Activated naive CD4-positive, alpha-beta T cell treated with anti-CD3 and anti-CD28 coated beads for 36 hours (primary cell): ENCODE results near the gene BASP1. TPM values are rescaled to one million over a fixed set of nuclear protein-coding genes. Genes with fewer than 3 reads are reported as not detected.
"Not testable (repeated sequence)": the region's sequence is repeated elsewhere in the genome, so short reads cannot be mapped to it uniquely, and the experiment has no call there.

ENCODE experiments used
- CTCF ChIA-PET: fragments of 350-600 bp; sonication (Branson Sonifier 250); formaldehyde crosslinking; loops from one replicate; lab custom pipeline; 2021; ENCODE audit warnings: antibody characterized with exemption; lab: Charles Lee
- DNase-seq: peaks from one replicate; pipeline ENCODE4 v3.0.0-alpha.2; 2020
- H3K27ac Mint-ChIP-seq: one replicate; pipeline ENCODE4 v1.8.0; 2021; ENCODE audit warnings: mild to moderate bottlenecking, mixed read lengths
- H3K27me3 Mint-ChIP-seq: one replicate; pipeline ENCODE4 v1.8.0; 2021; ENCODE audit warnings: low read depth, mixed read lengths
- H3K36me3 Mint-ChIP-seq: one replicate; pipeline ENCODE4 v1.8.0; 2021; ENCODE audit warnings: low read depth, mixed read lengths
- H3K4me1 Mint-ChIP-seq: one replicate; pipeline ENCODE4 v1.8.0; 2021; ENCODE audit warnings: low read depth, mixed read lengths
- H3K4me3 Mint-ChIP-seq: one replicate; pipeline ENCODE4 v1.8.0; 2021; ENCODE audit warnings: mild to moderate bottlenecking, moderate library complexity, mixed read lengths
- H3K9me3 Mint-ChIP-seq: one replicate; pipeline ENCODE4 v1.8.0; 2021; ENCODE audit warnings: mixed read lengths
- intact Hi-C: fragments of 100-400 bp; cut with micrococcal nuclease; formaldehyde crosslinking; loops from one replicate; pipeline ENCODE4 v1.15.1; 2023
- total RNA-seq, 2 experiments: library from RNA; stranded (reverse); gene quantifications; one replicate each; pipeline ENCODE4 v1.2.3, GENCODE V29; 2021

BASP1 gene
- total RNA-seq, 2 experiments from 2014 or later: 0.62 to 0.94 TPM

DNA sequence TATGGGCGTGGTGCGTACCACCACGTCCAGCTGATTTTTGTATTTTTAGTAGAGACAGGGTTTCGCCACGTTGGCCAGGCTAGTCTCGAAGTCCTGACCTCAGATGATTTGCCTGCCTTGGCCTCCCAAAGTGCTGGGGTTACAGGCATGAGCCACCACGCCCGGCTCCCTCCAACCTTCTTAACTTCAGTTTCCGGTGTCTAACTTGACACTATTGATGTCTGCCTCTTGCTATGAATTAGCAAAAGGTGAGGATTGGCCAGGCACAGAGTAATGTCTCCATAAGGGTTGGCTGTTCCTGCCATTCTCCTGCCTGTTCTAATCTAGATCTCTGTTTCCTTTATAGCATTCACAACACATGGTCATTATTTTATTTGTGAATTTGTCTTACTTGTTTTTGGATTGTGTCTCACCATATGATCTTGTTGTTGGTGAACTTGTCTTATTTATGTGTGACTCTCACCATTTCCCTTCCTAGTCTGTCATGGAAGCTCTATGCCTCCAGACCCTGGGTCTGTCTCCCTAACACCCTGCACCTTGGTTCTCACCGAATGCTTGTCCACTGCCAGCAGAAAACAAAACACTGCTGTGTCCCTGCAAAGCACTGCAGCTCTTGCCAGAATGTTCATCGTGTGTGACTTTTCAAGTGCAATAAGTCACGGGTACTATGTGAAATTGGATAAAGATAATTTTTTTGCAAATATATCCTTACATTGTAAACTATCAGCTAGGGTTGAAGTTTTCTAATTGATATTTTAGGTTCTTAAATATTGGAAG is 26.0 kb downstream of the BASP1 start:
- Mint-ChIP-seq H3K36me3 (no peaks in the 10 kb centered on the region), H3K9me3 (no peaks in the 10 kb centered on the region), H3K4me3 (no peak overlapping the region), H3K4me1 (no peaks in the 10 kb centered on the region), H3K27ac (no peak overlapping the region), H3K27me3 (no peaks in the 10 kb centered on the region)
- CTCF ChIA-PET: no interaction called here
- intact Hi-C loops: no loop called here
- no peak for DNase-seq

DNA sequence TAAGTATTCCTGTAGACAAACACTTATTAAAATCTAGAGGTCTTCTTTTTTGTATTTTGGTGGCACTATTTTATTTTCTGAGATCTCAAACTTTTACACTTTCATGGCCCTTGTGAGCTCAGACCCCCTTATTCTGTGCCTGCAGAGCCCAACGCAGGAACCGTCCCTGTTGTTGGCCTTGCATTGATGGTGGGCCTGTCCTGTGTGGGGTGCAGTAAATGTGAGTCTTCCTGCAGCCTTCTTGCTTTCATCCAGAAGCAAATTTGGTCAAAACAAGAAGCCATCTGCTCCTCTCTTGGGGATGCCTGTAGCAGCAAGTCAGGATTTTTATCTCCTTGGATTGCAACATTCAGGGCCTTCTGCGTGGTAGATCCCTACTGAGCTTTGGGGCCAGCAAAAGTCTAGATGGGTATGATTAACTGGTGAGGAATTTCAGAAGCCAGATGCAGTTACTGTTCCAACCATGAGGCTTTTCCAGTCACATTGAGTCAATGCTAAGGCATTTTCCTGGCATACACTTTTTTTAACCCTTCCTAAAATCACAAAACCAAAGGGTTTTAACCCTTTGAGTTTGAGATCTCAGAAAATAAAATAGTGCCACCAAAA is 31.7 kb downstream of the BASP1 start:
- no peak overlapping the region for H3K27ac Mint-ChIP-seq
- H3K4me1 Mint-ChIP-seq: no peaks in the 10 kb centered on the region
- no peaks in the 10 kb centered on the region for H3K36me3 Mint-ChIP-seq
- CTCF ChIA-PET: no interaction called here
- intact Hi-C loops: no loop called here
- no peaks in the 10 kb centered on the region for H3K9me3 Mint-ChIP-seq
- no peaks in the 10 kb centered on the region for H3K27me3 Mint-ChIP-seq
- no peak for DNase-seq
- H3K4me3 Mint-ChIP-seq: no peak overlapping the region

- H3K27me3 Mint-ChIP-seq, intact Hi-C loops, H3K4me1 Mint-ChIP-seq, H3K4me3 Mint-ChIP-seq, H3K27ac Mint-ChIP-seq, CTCF ChIA-PET, DNase-seq, H3K9me3 Mint-ChIP-seq, H3K36me3 Mint-ChIP-seq: not testable (repeated sequence)
Measured at GRCh38 chr5:17249841-17250240, 32.4 kb downstream of the BASP1 start.

GRCh38 chr5:17252543-17252942 is 35.1 kb downstream of the BASP1 start:
- no peak overlapping the region for H3K27ac Mint-ChIP-seq
- H3K4me1 Mint-ChIP-seq: no peaks in the 10 kb centered on the region
- CTCF ChIA-PET: interaction anchor here (1.3 kb wide), 1 partner anchor 36 kb away, joined by 3 read pairs; no protein-coding TSS in a partner anchor
- H3K27me3 Mint-ChIP-seq: no peaks in the 10 kb centered on the region
- no peaks in the 10 kb centered on the region for H3K36me3 Mint-ChIP-seq
- intact Hi-C loops: no loop called here
- H3K9me3 Mint-ChIP-seq: no peaks in the 10 kb centered on the region
- H3K4me3 Mint-ChIP-seq: no peak overlapping the region
- no peak for DNase-seq

- Mint-ChIP-seq H3K9me3 (peaks cover 5% of the 10 kb centered on the region), H3K4me3 (no peak overlapping the region), H3K27me3 (no peaks in the 10 kb centered on the region), H3K27ac (no peak overlapping the region), H3K36me3 (no peaks in the 10 kb centered on the region), H3K4me1 (no peaks in the 10 kb centered on the region)
- CTCF ChIA-PET: interaction anchor here (1.6 kb wide), 1 partner anchor 1058 kb away, joined by 4 read pairs; no protein-coding TSS in a partner anchor
- intact Hi-C loops: no loop called here
- DNase-seq: no peak
Measured at GRCh38 chr5:17255471-17256021, 38.1 kb downstream of the BASP1 start.

- Mint-ChIP-seq H3K27me3 (no peaks in the 10 kb centered on the region), H3K4me3 (no peak overlapping the region), H3K27ac (no peak overlapping the region), H3K36me3 (no peaks in the 10 kb centered on the region), H3K4me1 (no peaks in the 10 kb centered on the region), H3K9me3 (peaks cover 5% of the 10 kb centered on the region)
- no peak for DNase-seq
- intact Hi-C loops: no loop called here
- CTCF ChIA-PET: no interaction called here
Measured at GRCh38 chr5:17256171-17256570, 38.7 kb downstream of the BASP1 start.

DNA sequence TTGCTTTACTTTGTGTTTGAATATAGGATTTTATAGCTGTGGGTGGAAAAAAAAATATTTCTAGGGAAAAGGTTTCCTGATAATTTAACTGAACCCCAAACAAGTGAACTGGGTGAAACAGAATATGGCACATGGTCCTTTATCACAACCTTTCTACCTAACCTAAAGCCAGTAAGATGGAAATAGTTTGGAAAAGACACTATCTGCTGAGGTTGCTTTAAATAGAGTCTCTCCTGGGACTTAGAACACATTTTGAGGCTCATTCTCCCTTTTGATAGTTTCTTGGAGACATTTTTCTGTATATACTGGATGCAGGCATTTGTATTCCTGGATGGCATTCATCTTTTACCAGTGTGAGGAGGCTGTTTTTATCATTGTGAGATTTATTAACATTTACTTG is 39.4 kb downstream of the BASP1 start:
- intact Hi-C loops: no loop called here
- no peak overlapping the region for H3K27ac Mint-ChIP-seq

DNA sequence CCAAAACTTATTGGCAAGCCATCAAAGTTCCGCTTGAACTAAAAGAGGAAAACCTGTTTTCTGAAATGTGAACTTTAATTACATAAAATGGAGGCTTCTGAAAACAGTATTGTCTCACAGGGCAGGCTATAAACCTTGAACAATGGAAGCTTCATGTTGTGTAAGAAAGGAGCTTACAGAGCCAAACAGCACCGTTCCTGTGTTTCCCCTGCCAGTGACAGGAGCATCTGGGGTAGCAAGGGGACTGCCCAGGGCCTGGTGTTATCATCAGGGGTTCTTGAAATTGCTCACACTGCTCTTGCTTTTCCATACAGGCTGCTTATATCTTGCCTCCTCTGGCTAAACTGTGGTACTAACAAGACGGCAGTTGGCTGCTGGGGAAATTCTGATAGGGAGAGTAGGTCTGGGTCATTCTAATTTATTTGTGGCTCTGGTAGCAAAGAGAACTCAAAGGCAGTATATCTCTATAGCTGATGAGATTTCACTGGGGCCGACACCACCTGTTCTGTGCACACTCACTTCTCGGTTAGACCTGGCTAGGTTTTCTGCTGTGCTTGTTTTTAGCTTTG is 40.4 kb downstream of the BASP1 start:
- H3K36me3 Mint-ChIP-seq: no peaks in the 10 kb centered on the region
- no peak overlapping the region for H3K27ac Mint-ChIP-seq
- no peaks in the 10 kb centered on the region for H3K27me3 Mint-ChIP-seq
- H3K4me1 Mint-ChIP-seq: no peaks in the 10 kb centered on the region
- H3K4me3 Mint-ChIP-seq: no peak overlapping the region
- DNase-seq: peak; percentile 7
- intact Hi-C loops: no loop called here
- H3K9me3 Mint-ChIP-seq: peaks cover 5% of the 10 kb centered on the region
- CTCF ChIA-PET: no interaction called here

More for the DNA sequence above, 39.4 kb downstream of the BASP1 start:
- Mint-ChIP-seq H3K36me3 (no peaks in the 10 kb centered on the region), H3K27me3 (no peaks in the 10 kb centered on the region), H3K9me3 (peaks cover 5% of the 10 kb centered on the region), H3K4me3 (no peak overlapping the region), H3K4me1 (no peaks in the 10 kb centered on the region)
- CTCF ChIA-PET: no interaction called here
- DNase-seq: no peak

DNA sequence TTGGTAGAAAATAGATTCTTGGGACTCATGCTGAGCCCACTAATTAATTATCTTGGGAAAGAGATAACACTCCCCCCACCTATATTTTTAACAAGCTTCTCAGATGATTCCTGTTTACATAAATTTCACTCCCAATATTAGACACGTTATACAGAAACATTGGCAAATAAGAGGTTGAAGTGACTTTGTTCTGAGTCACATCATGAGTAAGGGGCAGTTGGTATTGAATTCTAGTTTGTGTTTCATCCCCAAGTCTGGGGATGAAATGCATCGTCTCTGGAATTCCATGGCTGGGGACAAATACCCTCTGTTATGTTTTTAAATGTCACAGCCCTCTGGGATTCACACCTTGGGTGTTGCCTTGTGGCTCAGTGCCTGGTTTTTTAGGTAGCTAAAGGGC is 41.0 kb downstream of the BASP1 start:
- H3K9me3 Mint-ChIP-seq: peaks cover 5% of the 10 kb centered on the region
- intact Hi-C loops: no loop called here
- CTCF ChIA-PET: no interaction called here

GRCh38 chr5:17259012-17259411 is 41.6 kb downstream of the BASP1 start:
- intact Hi-C loops, DNase-seq, H3K36me3 Mint-ChIP-seq, H3K4me3 Mint-ChIP-seq, H3K9me3 Mint-ChIP-seq, H3K4me1 Mint-ChIP-seq, CTCF ChIA-PET, H3K27me3 Mint-ChIP-seq, H3K27ac Mint-ChIP-seq: not testable (repeated sequence)

More for the DNA sequence above, 41.0 kb downstream of the BASP1 start:
- H3K4me1 Mint-ChIP-seq: no peaks in the 10 kb centered on the region
- H3K4me3 Mint-ChIP-seq: no peak overlapping the region
- H3K27me3 Mint-ChIP-seq: no peaks in the 10 kb centered on the region
- DNase-seq: no peak
- H3K27ac Mint-ChIP-seq: no peak overlapping the region
- H3K36me3 Mint-ChIP-seq: no peaks in the 10 kb centered on the region

DNA sequence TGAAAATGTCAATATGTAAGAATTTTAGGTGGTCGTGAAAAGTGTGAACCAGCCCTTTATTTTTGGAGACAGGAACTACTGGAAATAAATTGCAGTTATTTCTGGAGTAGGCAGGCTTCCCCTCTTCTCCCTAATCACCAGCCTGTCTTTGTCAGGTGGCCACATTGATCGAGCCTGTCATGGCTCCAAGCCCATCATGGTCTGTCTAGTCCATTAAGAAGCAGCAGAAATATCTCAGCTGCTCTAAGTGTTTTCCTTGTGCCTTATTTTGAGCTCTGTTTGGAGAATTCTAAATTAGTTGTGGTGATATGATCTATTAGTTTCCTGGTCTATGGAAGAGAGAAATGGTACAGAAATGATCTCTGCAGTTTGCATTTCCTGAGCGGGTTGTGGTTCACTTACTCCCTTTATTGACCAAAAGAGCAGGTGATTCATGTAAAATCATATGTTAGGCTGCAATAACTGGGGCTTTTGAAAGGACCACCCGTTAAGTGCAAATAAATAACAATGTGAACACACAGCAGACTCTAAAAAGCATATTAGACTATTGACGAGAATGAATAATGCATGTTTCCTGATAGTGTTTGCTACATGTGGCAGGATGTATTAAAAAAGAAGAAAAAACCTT is 42.3 kb downstream of the BASP1 start:
- CTCF ChIA-PET: no interaction called here
- peaks cover 5% of the 10 kb centered on the region for H3K9me3 Mint-ChIP-seq
- intact Hi-C loops: no loop called here

GRCh38 chr5:17260549-17260948 is 43.1 kb downstream of the BASP1 start:
- no peak for DNase-seq
- no peak overlapping the region for H3K4me3 Mint-ChIP-seq
- intact Hi-C loops: no loop called here
- CTCF ChIA-PET: no interaction called here
- peaks cover 5% of the 10 kb centered on the region for H3K9me3 Mint-ChIP-seq
- no peaks in the 10 kb centered on the region for H3K27me3 Mint-ChIP-seq
- H3K36me3 Mint-ChIP-seq: no peaks in the 10 kb centered on the region
- no peaks in the 10 kb centered on the region for H3K4me1 Mint-ChIP-seq
- H3K27ac Mint-ChIP-seq: no peak overlapping the region

More for the DNA sequence above, 42.3 kb downstream of the BASP1 start:
- no peaks in the 10 kb centered on the region for H3K36me3 Mint-ChIP-seq
- no peak for DNase-seq
- no peak overlapping the region for H3K4me3 Mint-ChIP-seq
- no peaks in the 10 kb centered on the region for H3K27me3 Mint-ChIP-seq
- H3K4me1 Mint-ChIP-seq: no peaks in the 10 kb centered on the region
- no peak overlapping the region for H3K27ac Mint-ChIP-seq
